ENCODE data around the gene HOXB8. TPM values are rescaled to one million over a fixed set of nuclear protein-coding genes. Genes with fewer than 3 reads are reported as not detected.

HOXB8 gene
- total RNA-seq, 4 donors from 2014 or later = 1.4 TPM; not detected in 3

DNA sequence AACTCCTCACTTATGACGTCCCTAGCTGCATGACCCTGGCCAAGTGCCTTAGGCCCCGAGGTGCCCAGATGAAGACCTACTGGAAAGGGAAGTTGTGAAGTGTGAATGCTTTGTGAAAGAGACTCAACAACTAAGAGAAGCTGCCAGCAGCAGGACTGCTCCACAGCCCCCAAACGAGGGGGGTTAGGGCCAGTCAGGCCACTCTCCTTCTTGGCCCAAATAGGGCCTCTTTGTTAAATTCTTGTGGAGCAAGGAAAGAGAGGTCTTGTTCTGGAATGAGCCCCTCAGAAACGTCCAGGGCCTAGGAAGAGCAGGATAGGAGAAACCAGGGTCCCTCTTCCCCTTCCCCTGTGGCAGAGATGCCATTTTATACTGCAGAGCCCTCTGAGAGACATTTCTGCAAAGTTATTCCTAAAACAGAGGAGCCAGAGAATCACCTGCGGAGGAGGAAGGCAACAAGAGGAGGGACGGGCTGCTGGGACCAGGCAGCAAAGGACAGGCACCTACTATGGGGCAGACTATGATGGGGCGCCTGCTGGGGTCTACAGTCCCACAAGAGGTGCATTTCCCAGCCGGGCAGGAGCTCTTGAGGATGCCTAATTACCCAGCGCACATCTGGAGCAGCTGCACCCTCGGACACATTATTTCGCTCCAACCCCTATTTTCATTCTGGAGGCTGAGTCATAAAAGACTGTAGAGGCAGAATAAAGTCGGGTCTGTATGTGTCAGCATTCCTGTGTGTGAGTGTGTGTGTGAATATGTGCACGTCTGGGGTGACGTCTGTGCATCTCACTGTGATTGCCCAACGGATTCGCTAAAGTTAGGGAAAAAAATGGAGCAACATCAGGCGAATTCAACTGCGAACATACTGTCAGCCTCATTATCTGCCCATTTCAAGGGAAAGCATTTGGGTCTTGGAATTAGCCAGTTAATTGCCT, 22.5 kb upstream of the HOXB8 start:
- WGBS, 2 donors = 19 to 23% methylated on average over 18 of the region's 18 CpGs
- peaks cover 78% of the 10 kb centered on the region for H3K27me3 ChIP-seq
- H3K36me3 ChIP-seq = no peaks in the 10 kb centered on the region

GRCh38 chr17:48636177-48637018, 21.3 kb upstream of the HOXB8 start:
- H3K27me3 ChIP-seq = peaks cover 73% of the 10 kb centered on the region
- peak; percentile 55 to 57 for DNase-seq
- TF ChIP-seq, protein P1, sequence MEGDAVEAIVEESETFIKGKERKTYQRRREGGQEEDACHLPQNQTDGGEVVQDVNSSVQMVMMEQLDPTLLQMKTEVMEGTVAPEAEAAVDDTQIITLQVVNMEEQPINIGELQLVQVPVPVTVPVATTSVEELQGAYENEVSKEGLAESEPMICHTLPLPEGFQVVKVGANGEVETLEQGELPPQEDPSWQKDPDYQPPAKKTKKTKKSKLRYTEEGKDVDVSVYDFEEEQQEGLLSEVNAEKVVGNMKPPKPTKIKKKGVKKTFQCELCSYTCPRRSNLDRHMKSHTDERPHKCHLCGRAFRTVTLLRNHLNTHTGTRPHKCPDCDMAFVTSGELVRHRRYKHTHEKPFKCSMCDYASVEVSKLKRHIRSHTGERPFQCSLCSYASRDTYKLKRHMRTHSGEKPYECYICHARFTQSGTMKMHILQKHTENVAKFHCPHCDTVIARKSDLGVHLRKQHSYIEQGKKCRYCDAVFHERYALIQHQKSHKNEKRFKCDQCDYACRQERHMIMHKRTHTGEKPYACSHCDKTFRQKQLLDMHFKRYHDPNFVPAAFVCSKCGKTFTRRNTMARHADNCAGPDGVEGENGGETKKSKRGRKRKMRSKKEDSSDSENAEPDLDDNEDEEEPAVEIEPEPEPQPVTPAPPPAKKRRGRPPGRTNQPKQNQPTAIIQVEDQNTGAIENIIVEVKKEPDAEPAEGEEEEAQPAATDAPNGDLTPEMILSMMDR (IDR thresholded peaks at IDR 0.05) = peak in 2 of 6 experiments; percentile 23 to 40
- TF ChIP-seq POLR2A (IDR thresholded peaks at IDR 0.05) = no peak

More for the DNA sequence above, 22.5 kb upstream of the HOXB8 start:
- Histone ChIP-seq H3K27ac (no peak overlapping the region), H3K4me3 (replicated peaks in 1 of 3) (no peak overlapping the region), H3K9me3 (no peaks in the 10 kb centered on the region), H3K4me1 (peaks cover 4% of the 10 kb centered on the region in 2 donors)
- TF ChIP-seq, protein P1 (IDR thresholded peaks at IDR 0.05) = no peak
- no peak for TF ChIP-seq POLR2A (IDR thresholded peaks at IDR 0.05)
- DNase-seq = no peak
- intact Hi-C loops (cut with DNase I) = no loop called here

GRCh38 chr17:48634493-48635208, 19.6 kb upstream of the HOXB8 start:
- H3K27ac ChIP-seq = no peak overlapping the region
- no peak for TF ChIP-seq POLR2A (IDR thresholded peaks at IDR 0.05)
- TF ChIP-seq, protein P1 (IDR thresholded peaks at IDR 0.05) = no peak
- intact Hi-C loops (cut with DNase I) = no loop called here
- H3K4me3 ChIP-seq (replicated peaks in 1 of 3) = no peak overlapping the region
- peaks cover 73% of the 10 kb centered on the region for H3K27me3 ChIP-seq
- no peaks in the 10 kb centered on the region for H3K9me3 ChIP-seq
- no peaks in the 10 kb centered on the region for H3K36me3 ChIP-seq
- no peak for DNase-seq
- peaks cover 4% of the 10 kb centered on the region in 2 donors for H3K4me1 ChIP-seq
- WGBS, 2 donors = 20 to 31% methylated on average over 20 of the region's 20 CpGs

More at GRCh38 chr17:48636177-48637018, 21.3 kb upstream of the HOXB8 start:
- Histone ChIP-seq H3K4me3 (replicated peaks in 1 of 3) (no peak overlapping the region), H3K27ac (no peak overlapping the region), H3K9me3 (no peaks in the 10 kb centered on the region), H3K4me1 (peaks cover 4% of the 10 kb centered on the region in 2 donors), H3K36me3 (no peaks in the 10 kb centered on the region)
- intact Hi-C loops (cut with DNase I) = no loop called here
- 2 to 3% methylated on average over 31 to 38 of the region's 39 CpGs for WGBS, 2 donors

- intact Hi-C loops (cut with DNase I) = no loop called here
- Histone ChIP-seq H3K4me3 (replicated peaks in 1 of 3) (no peak overlapping the region), H3K27me3 (peaks cover 81% of the 10 kb centered on the region), H3K27ac (no peak overlapping the region), H3K9me3 (no peaks in the 10 kb centered on the region), H3K36me3 (no peaks in the 10 kb centered on the region), H3K4me1 (peaks cover 4% of the 10 kb centered on the region in 2 donors)
- no peak for DNase-seq
- TF ChIP-seq POLR2A (IDR thresholded peaks at IDR 0.05) = no peak
- TF ChIP-seq, protein P1 (IDR thresholded peaks at IDR 0.05) = no peak
- WGBS, 2 donors = 12 to 23% methylated on average over 4 to 15 of the region's 35 CpGs
These were observed 18.2 kb upstream of the HOXB8 start for GRCh38 chr17:48633266-48633677.
